Adipose tissue (tissue), 3 donors: ENCODE data around the gene REXO1. TPM values are rescaled to one million over a fixed set of nuclear protein-coding genes. Genes with fewer than 3 reads are reported as not detected.

ENCODE experiments used
- H3K27ac ChIP-seq: one replicate; pipeline ENCODE4 v1.5.1; 2013; ENCODE audit warnings: low read depth, low read length
- WGBS, 3 donors: extraction: QIAGEN DNeasy Blood & Tissue Kit; methylation state at CpG; one replicate each; pipeline ENCODE4 v1.1.7; 2013; 5-methylcytosine and 5-hydroxymethylcytosine counted together
- polyA plus RNA-seq, 3 donors: library from polyadenylated mRNA; stranded (reverse); fragments of 200-250 nt; gene quantifications; one replicate each; pipeline ENCODE4 v1.2.3, GENCODE V29; 2013
- donor health status: healthy with polysubstance abuse.
- donor health status: Bipolar disorder and iron deficiency.
- donor health status: healthy.

REXO1 gene
- polyA plus RNA-seq, 3 donors, result 11.0 to 29.2 (median 23.5) TPM

DNA sequence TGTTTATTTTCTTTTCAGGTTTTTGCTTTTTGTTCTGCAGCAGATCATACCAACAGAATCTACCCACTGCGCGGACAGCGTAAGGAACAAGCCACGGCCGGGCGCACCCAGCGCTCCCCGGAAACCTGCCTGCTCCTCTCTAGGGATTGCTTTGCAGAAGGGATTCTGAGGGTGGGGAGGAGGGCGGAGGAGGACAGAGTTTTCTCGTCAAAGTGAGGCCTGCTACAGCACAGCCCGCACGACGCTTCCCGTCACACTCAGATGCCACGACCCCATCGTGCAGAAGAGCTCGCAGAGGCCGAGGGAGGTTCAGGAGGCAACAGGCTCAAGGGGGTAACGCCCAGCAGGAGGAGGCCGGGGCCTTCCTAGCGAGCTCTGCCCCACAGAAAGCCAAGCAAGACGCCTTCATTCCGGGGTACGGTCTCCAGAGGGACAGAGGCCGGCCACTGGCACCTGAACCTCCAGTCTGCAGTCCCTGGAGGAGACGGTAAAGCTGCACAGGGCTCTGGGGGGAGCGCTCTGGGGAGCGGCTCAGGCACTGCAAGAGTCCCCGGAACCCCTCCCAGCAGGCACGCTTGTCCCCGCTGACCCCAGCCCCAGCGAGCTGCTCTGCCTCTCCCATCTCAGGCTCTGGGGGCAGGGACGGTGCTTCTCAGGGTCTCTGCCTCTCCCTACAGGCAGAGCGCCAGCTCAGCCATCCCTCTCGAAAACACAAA lies 6.9 kb downstream of the REXO1 start:
- no peak overlapping the region for H3K27ac ChIP-seq
- 59 to 82% (median 65%) methylated on average over 35 of the region's 35 CpGs for WGBS, 3 donors

- no peak overlapping the region for H3K27ac ChIP-seq
- 44 to 73% (median 51%) methylated on average over 22 of the region's 22 CpGs for WGBS, 3 donors
These were observed 7.7 kb downstream of the REXO1 start for GRCh38 chr19:1840541-1841115.

DNA sequence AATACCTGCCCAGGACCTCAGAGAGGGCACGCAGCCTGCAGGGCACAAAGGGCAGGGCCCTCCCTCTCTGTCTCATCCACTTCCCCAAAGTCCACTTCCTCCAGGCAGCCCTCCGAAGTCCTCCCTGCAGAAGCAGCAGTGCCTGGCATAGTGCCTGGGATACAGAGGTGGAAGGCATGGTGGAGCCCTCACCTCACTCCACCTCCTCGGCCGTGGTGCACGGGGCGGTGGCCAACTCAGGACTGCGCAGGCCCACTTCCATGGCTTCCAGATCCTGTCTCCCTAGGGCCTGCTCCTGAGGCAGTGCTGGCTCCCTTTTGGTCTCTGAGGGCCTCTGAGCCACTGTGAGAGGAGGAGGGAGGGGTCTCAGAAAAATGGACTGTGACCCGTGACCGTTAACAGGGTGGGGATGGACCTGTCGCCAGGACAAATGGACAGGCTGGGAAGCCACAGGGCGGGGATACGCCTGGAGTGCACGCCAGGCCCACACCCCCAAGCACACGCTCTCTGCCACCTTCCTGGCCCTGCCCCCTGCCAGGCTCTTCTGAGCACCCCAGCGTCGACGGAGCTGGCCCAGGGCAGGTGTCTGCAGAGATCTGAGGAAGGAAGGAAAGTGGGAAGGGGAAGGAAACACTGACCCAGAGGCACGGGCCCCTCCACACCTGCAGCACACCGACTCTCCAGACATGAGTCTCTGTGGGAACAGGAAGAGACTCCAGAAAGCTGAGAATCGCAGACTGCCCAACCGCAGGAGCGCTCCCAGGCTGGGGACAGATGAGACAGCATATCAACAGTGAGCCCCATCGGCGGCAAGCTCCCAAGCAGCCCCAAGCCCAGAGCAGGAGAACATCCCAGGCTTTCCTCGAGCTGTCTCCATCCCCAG lies 8.4 kb downstream of the REXO1 start:
- H3K27ac ChIP-seq, result no peak overlapping the region
- WGBS, 3 donors, result 53 to 78% (median 66%) methylated on average over 25 of the region's 25 CpGs

- no peak overlapping the region for H3K27ac ChIP-seq
- WGBS, 3 donors, result 24 to 38% (median 33%) methylated on average over 21 to 23 of the region's 23 CpGs
These were observed 10.6 kb downstream of the REXO1 start for GRCh38 chr19:1837625-1838105.

DNA sequence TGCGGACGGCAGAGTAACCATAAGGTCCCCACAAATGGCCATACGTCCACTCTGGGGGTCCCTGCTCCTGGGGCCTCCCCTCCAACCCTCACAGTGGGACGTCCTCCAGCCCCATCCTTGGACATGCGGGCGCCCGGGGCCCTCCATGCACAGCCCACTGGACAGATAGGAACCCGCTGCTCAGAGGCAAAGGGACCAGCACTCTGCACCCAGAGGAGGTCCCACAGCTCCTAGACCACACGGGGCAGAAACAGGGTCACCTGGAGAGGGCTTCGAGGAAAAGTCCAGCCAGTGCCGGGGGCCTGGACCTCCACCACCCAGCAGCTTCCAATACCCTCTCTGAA lies 11.1 kb downstream of the REXO1 start:
- H3K27ac ChIP-seq, result no peak overlapping the region
- 73 to 77% (median 77%) methylated on average over 11 of the region's 11 CpGs for WGBS, 3 donors

GRCh38 chr19:1836458-1837221 lies 11.6 kb downstream of the REXO1 start:
- no peak overlapping the region for H3K27ac ChIP-seq
- WGBS, 3 donors, result 84 to 93% (median 91%) methylated on average over 30 to 31 of the region's 31 CpGs

DNA sequence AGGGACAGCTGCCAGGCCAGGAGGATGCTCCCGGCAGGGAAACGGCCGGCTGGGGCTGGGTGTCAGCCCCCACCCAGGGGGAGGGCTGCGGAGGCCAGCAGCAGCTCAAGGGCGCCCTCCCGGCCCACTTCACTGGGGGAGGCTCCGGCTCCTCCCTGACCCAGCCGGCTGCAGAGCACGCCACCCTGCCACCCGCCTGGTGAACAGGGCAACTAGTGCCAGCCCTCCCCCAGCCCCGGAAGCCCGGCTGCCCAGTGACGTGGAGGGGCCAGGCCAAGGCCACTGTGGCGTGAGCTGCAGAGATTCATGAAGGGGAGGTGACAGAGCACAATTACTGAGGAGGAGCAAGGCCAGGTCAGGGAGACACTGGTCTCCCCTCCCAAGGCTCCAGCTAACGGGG lies 14.7 kb downstream of the REXO1 start:
- WGBS, 3 donors, result 46 to 70% (median 62%) methylated on average over 13 to 15 of the region's 15 CpGs
- H3K27ac ChIP-seq, result no peak overlapping the region

GRCh38 chr19:1832046-1832663 lies 16.1 kb downstream of the REXO1 start:
- no peak overlapping the region for H3K27ac ChIP-seq
- WGBS, 3 donors, result 87 to 95% (median 90%) methylated on average over 26 of the region's 26 CpGs

DNA sequence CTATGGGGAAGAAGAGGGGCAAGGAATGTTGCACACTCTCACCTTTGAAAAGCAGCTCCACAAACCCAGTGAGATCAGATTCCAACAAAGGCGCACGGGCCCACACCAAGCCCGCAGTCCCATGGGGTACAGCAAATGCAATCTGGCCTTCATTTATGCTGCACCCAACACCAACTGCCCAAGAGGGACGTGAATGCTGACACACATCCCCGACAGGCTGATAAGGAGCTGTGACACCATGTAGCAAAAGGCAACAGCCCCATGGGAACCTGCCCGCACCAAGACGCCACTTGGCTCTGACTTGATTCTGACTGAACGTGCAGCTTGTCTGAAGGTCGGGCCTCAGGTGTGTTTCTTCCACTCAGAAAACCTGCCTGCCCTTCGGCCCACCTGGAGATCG lies 17.3 kb downstream of the REXO1 start:
- 79 to 91% (median 84%) methylated on average over 11 of the region's 11 CpGs for WGBS, 3 donors
- H3K27ac ChIP-seq, result no peak overlapping the region

DNA sequence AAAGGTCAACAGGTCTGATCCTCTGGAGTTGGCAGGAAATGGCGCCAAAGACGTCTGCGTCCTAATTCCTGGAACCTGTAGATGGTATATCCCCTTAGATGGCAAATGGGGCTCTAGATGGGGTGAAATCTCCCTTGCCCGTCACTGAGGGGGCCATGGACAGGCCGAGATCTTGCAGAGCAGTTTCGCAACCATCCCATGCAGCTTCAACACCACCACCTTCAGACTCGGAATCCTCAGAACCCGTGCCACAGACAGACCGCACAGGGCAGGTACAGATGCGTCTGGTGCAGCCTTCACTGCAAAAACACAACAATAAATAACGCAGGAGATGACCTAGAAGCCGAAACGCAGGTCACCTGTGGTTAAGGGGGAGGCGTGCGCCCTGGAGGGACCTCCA lies 17.7 kb downstream of the REXO1 start:
- H3K27ac ChIP-seq, result no peak overlapping the region
- 85 to 91% (median 87%) methylated on average over 15 of the region's 15 CpGs for WGBS, 3 donors

GRCh38 chr19:1829958-1830357 lies 18.3 kb downstream of the REXO1 start:
- 86 to 95% (median 89%) methylated on average over 11 of the region's 11 CpGs for WGBS, 3 donors
- no peak overlapping the region for H3K27ac ChIP-seq

DNA sequence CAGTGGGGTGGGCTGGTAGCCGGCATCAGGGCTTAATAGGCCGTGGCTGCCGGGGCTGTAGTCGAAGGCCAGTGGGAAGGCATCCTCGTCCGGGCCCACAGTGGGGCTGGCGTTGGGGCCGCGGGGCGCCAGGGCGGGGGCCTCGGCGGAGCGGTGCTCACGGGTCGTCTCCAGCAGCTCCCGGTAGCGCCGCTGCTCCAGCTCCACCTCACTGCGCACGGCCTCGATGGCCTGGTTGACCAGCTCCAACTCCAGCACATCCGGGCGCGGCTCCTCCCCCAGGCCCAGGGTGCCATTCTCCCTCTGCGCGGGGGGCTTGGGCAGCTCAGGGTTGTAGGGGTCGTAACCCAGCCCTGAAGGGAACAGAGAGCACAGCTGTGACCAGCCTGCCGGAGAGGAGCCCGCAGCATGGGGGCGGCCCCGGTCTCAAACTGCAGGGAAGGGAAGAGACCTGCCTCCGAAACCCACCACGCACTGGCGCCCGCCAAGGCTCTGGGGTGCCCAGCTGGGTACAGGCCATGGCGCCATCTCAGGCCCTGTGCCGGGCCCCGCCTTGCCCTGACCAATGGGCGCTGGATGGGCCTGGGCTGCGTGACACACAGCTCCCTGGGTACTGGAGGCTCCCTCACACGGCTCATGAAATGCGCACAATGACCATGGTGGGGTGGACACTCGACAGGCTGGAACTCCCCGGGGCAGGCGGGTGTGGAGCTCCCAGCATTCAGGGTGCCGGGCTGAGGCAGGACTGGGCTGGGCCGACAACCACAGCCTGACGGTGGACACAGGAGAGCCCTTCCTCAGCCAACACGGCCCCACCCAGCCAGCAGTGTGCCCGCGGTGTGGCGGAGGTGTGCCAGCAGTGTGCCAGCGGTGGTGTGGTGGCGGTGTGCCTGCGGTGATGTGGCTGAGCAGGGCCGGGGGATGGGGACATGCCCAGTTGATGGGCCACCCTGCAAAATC lies 19.7 kb downstream of the REXO1 start:
- H3K27ac ChIP-seq, result no peak overlapping the region
- WGBS, 3 donors, result 91 to 94% (median 92%) methylated on average over 41 to 57 of the region's 57 CpGs

DNA sequence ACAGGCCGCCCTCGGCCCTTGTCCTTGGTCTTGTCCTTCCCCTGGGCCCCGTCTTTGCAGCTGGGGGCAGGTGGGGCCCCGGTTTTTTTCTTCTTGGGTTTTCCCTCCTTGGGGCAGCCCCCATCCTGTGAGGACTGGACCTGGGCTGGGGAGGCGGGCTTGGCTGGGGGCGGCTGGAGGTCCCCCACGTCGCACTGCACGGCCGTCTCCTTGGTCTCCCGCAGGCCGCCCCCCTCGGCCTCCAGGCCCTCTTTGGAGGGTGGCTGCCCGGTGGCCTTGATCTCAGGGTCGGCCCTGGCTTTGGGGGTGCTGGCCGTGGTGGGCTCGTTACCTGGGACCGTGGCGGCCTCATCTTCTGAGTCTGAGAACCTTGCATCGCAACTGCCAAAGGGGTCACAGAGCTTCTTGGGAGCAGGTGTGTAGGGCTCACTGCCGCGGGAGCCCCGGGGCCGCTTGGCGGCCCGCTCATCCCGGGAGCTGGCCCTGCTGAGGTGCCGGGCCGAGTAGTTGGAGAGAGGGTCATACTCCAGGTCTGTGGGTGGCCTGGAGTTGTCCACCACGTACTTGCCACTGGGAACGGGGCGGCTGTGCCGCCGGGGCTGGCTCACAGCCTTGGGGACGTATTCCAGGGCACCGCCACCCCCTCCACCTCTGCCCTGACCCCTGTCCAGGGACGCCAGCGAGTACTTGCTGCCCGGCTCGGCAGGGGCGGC lies 20.6 kb downstream of the REXO1 start:
- H3K27ac ChIP-seq, result no peak overlapping the region
- 90 to 94% (median 93%) methylated on average over 38 to 41 of the region's 41 CpGs for WGBS, 3 donors

- WGBS, 3 donors, result 57 to 70% (median 67%) methylated on average over 47 to 62 of the region's 63 CpGs
These were observed 21.4 kb downstream of the REXO1 start for GRCh38 chr19:1826557-1827521.

DNA sequence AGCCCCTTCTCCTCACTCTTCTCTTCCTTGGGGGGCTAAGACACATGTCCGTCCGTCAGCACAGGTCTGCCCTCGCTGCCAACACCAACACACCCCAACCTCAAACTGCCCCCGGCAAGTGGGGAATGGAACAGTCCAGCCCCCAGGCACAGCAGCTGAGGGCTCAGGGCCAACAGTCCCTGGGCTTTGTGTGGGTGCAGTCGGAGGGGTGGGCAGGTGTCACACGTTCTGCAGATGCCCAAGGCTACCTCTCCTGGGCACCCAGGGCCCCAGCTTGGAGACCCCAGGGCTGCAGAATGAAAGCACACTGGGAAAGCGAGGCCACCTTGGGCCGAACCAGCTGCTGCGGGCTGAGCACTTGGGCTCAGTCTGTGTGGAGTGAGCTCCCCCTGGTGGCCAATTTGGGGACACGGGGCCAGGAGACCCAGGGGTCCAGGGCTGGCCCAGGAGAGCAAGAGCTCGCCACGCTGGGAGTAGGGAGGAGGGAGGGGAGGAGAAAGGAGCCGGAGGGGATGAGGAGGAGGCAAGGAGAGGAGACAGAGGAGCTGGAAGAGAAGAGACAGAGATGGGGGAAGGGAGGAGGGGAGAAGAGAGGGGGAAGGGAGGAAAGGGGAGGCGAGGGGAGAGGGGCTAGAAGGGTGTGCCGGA lies 22.2 kb downstream of the REXO1 start:
- WGBS, 3 donors, result 31 to 43% (median 37%) methylated on average over 15 of the region's 15 CpGs

More at GRCh38 chr19:1826557-1827521, 21.4 kb downstream of the REXO1 start:
- no peak overlapping the region for H3K27ac ChIP-seq

More for the DNA sequence above, 22.2 kb downstream of the REXO1 start:
- no peak overlapping the region for H3K27ac ChIP-seq
